HCT116 (cell line): ENCODE measurements around the gene ALPP. TPM values are rescaled to one million over a fixed set of nuclear protein-coding genes. Genes with fewer than 3 reads are reported as not detected.
"Not testable (repeated sequence)": the region's sequence is repeated elsewhere in the genome, so short reads cannot be mapped to it uniquely, and the experiment has no call there.

ENCODE experiments used
- ATAC-seq: fragments of 200-7000 bp; cut with Tn5 transposase; 2 replicates; pipeline ENCODE4 v1.9.1; 2020; ENCODE audit warnings: mild to moderate bottlenecking, moderate library complexity
- BruUV-seq: library from RNA; stranded (reverse); fragments of 400-500 nt; replicated peaks from 2 replicates; lab custom pipeline; 2021; lab: Mats Ljungman, UMichigan
- CTCF ChIA-PET: fragments of 300-600 bp; sonication (Branson Sonifier 250); formaldehyde crosslinking; loops from one replicate; lab custom pipeline; 2021; ENCODE audit warnings: antibody characterized with exemption; lab: Charles Lee
- POLR2A ChIA-PET: fragments of 300-600, 350-600 bp; sonication (Branson Sonifier 250); formaldehyde crosslinking; loops from one replicate; lab custom pipeline; 2021; ENCODE audit warnings: antibody characterized with exemption; lab: Charles Lee
- RAD21 ChIA-PET, 2 experiments: fragments of 300-600 bp; sonication (Branson Sonifier 250); formaldehyde crosslinking; loops; one replicate each; lab custom pipeline; 2023; ENCODE audit warnings: low total read pairs in 2 of 2; ENCODE audit not compliant: uncharacterized antibody in 2 of 2, unreplicated experiment in 2 of 2, low non-redundant PET in 1 of 2; lab: Charles Lee
- DNase-seq: peaks from one replicate; pipeline ENCODE4 v3.0.0-alpha.2; 2010; ENCODE audit warnings: low read depth, low spot score
- H2AFZ ChIP-seq: fragments of 200-600 bp; shearing (Covaris generic), sonication (generic); 2 replicates; pipeline ENCODE4 v1.6.1; 2017; ENCODE audit warnings: low read depth, mixed run types, mixed read lengths, antibody characterized with exemption, low read length; ENCODE audit not compliant: poor library complexity, severe bottlenecking
- H3K27ac ChIP-seq: 2 replicates; pipeline ENCODE4 v1.5.1; 2012; ENCODE audit warnings: low read depth, low read length
- H3K27me3 ChIP-seq: fragments of 200-600 bp; sonication (generic); 2 replicates; pipeline ENCODE4 v1.6.1; 2016; ENCODE audit warnings: mixed run types, low read length, mixed read lengths; ENCODE audit not compliant: insufficient read depth
- H3K36me3 ChIP-seq, 2 experiments: fragments of 200-500 bp in 1 of 2; fragments of 200-600 bp in 1 of 2; sonication (Bioruptor generic) in 1 of 2; sonication (generic) in 1 of 2; 2 replicates each; pipeline versions ENCODE4 v1.5.1 to v1.6.1; 2014 to 2016; ENCODE audit warnings: low read length in 2 of 2, inconsistent platforms in 1 of 2, mixed read lengths in 1 of 2, mixed run types in 1 of 2; ENCODE audit not compliant: insufficient read depth in 2 of 2, control insufficient read depth in 1 of 2
- H3K4me1 ChIP-seq, 2 experiments: fragments of 200-600 bp in 1 of 2; sonication (generic) in 1 of 2; 2 replicates each; pipeline versions ENCODE4 v1.5.1 to v1.6.1; 2012 to 2017; ENCODE audit warnings: low read length in 2 of 2, inconsistent platforms in 1 of 2, mild to moderate bottlenecking in 1 of 2, mixed read lengths in 1 of 2, mixed run types in 1 of 2, moderate library complexity in 1 of 2; ENCODE audit not compliant: insufficient read depth in 2 of 2, control insufficient read depth in 1 of 2
- H3K4me2 ChIP-seq: fragments of 200-600 bp; sonication (generic); 2 replicates; pipeline ENCODE4 v1.6.1; 2017; ENCODE audit warnings: mixed run types, low read length, mixed read lengths
- H3K4me3 ChIP-seq, 2 experiments: fragments of 200-600 bp in 1 of 2; sonication (generic) in 1 of 2; replicated peaks in 1 of 2; 2 replicates each; pipeline ENCODE4 v1.5.1; 2011 to 2016; ENCODE audit warnings: low read length in 2 of 2, control low read depth in 1 of 2, low read depth in 1 of 2, mild to moderate bottlenecking in 1 of 2, mixed read lengths in 1 of 2, mixed run types in 1 of 2
- H3K79me2 ChIP-seq: fragments of 200-600 bp; sonication (generic); 2 replicates; pipeline ENCODE4 v1.6.1; 2017; ENCODE audit warnings: mild to moderate bottlenecking, mixed run types, low read length, moderate library complexity, mixed read lengths; ENCODE audit not compliant: insufficient read depth
- H3K9ac ChIP-seq: fragments of 200-600 bp; sonication (generic); 2 replicates; pipeline ENCODE4 v1.6.1; 2016; ENCODE audit warnings: low read length, mixed read lengths
- H3K9me2 ChIP-seq: fragments of 200-600 bp; sonication (generic), shearing (Covaris generic); 2 replicates; pipeline ENCODE4 v1.6.1; 2017; ENCODE audit warnings: mixed run types, mild to moderate bottlenecking, moderate library complexity; ENCODE audit not compliant: insufficient read depth
- H3K9me3 ChIP-seq, 2 experiments: fragments of 200-500 bp in 1 of 2; fragments of 200-600 bp in 1 of 2; sonication (Bioruptor generic) in 1 of 2; sonication (generic) in 1 of 2; 2 replicates each; pipeline ENCODE4 v1.6.1; 2014 to 2017; ENCODE audit warnings: low read length in 2 of 2, mixed read lengths in 2 of 2, inconsistent platforms in 1 of 2, low read depth in 1 of 2, mild to moderate bottlenecking in 1 of 2, mixed run types in 1 of 2, moderate library complexity in 1 of 2; ENCODE audit not compliant: control insufficient read depth in 1 of 2, insufficient read depth in 1 of 2
- H4K20me1 ChIP-seq: fragments of 200-600 bp; sonication (generic), shearing (Covaris generic); 2 replicates; pipeline ENCODE4 v1.6.1; 2017; ENCODE audit warnings: mixed run types, mild to moderate bottlenecking, moderate library complexity; ENCODE audit not compliant: insufficient read depth
- CEBPB ChIP-seq: IDR thresholded peaks from 2 replicates; pipeline ENCODE4 v1.6.1; 2012; ENCODE audit warnings: low read depth
- EGR1 ChIP-seq: IDR thresholded peaks from 2 replicates; pipeline ENCODE4 v1.6.1; 2012; ENCODE audit warnings: low read depth
- JUND ChIP-seq: IDR thresholded peaks from 2 replicates; pipeline ENCODE4 v1.6.1; 2012
- POLR2AphosphoS5 ChIP-seq: IDR thresholded peaks from 2 replicates; pipeline ENCODE4 v1.6.1; 2011; ENCODE audit warnings: mild to moderate bottlenecking, low read depth, low read length, moderate library complexity
- REST ChIP-seq: IDR thresholded peaks from 2 replicates; pipeline ENCODE4 v1.6.1; 2012; ENCODE audit warnings: low read depth
- SIN3A ChIP-seq: IDR thresholded peaks from 2 replicates; pipeline ENCODE4 v1.6.1; 2012; ENCODE audit warnings: low read depth
- SP1 ChIP-seq: IDR thresholded peaks from 2 replicates; pipeline ENCODE4 v1.6.1; 2012; ENCODE audit warnings: low read depth
- YY1 ChIP-seq: IDR thresholded peaks from 2 replicates; pipeline ENCODE4 v1.6.1; 2011; ENCODE audit warnings: low read length, low read depth, moderate library complexity, mild to moderate bottlenecking; ENCODE audit not compliant: insufficient replicate concordance; ENCODE audit errors: extremely low read depth
- ZNF274 ChIP-seq: fragments of 200-500 bp; sonication (Bioruptor generic); IDR thresholded peaks from 2 replicates; pipeline ENCODE4 v1.6.1; 2014; ENCODE audit warnings: mild to moderate bottlenecking, low read depth, low read length, inconsistent platforms
- intact Hi-C: fragments of 100-400 bp; cut with micrococcal nuclease; formaldehyde crosslinking; loops from 2 replicates; pipeline ENCODE4 v1.10.0; 2022
- total RNA-seq: library from RNA; stranded (reverse); gene quantifications from one replicate; pipeline ENCODE4 v1.2.1, GENCODE V29; 2021; ENCODE audit not compliant: unreplicated experiment

The ALPP gene
- total RNA-seq, 1 experiment from 2014 or later: 0.34 TPM

DNA sequence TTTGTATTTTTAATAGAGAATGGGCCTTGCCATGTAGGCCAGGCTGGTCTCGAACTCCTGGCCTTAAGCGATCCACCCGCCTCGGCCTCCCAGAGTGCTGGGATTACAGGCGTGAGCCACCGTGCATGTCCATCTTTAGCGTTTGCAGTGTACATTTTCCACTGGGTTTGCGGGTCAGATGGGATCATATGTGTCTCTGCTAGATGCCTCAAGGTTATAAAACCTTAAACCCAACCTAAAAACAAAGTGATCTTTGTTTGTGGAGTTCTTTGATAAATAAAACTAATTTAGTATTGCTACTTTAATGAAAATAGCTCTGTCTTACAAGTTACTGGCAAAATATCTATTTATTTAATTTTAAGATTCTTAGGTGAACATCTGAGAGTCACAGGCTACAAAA lies 15.0 kb downstream of the ALPP start (continued):
- TF ChIP-seq REST: no peak
- TF ChIP-seq YY1: no peak
- TF ChIP-seq EGR1: no peak
- TF ChIP-seq SIN3A: no peak
- no peak for TF ChIP-seq SP1
- no peak for TF ChIP-seq POLR2AphosphoS5
- TF ChIP-seq CEBPB: no peak
- TF ChIP-seq ZNF274: no peak
- TF ChIP-seq JUND: no peak

- H3K4me3 ChIP-seq, DNase-seq, RAD21 ChIA-PET, H3K9ac ChIP-seq, H3K27ac ChIP-seq, ATAC-seq, H3K9me3 ChIP-seq, CTCF ChIA-PET, H3K4me2 ChIP-seq, H3K27me3 ChIP-seq, intact Hi-C loops, H3K9me2 ChIP-seq, BruUV-seq, H2AFZ ChIP-seq, H3K79me2 ChIP-seq, H3K36me3 ChIP-seq, H4K20me1 ChIP-seq: not testable (repeated sequence)
- peaks cover 0 to 12% of the 10 kb centered on the region in 2 experiments; a peak in 2 of 4 replicates for H3K4me1 ChIP-seq
- POLR2A ChIA-PET: interaction anchor here (0.6 kb wide), 1 partner anchor 32 kb away, joined by 3 read pairs; no protein-coding TSS in a partner anchor
These were observed 15.9 kb downstream of the ALPP start for GRCh38 chr2:232394431-232394830.
